Stomach smooth muscle (tissue), 2 donors: ENCODE results near the gene GEMIN4.
"Not testable (repeated sequence)": the region's sequence is repeated elsewhere in the genome, so short reads cannot be mapped to it uniquely, and the experiment has no call there.

Experiments used
- H3K27ac ChIP-seq: one replicate; pipeline ENCODE4 v1.7.0; 2013; ENCODE audit warnings: mild to moderate bottlenecking, low read length, inconsistent platforms
- H3K27me3 ChIP-seq, 2 donors: one replicate each; pipeline ENCODE4 v1.7.0; 2013; ENCODE audit warnings: low read length in 2 of 2; ENCODE audit not compliant: insufficient read depth in 2 of 2, control insufficient read depth in 1 of 2
- H3K36me3 ChIP-seq, 2 donors: one replicate each; pipeline ENCODE4 v1.7.0; 2013; ENCODE audit warnings: low read length in 2 of 2; ENCODE audit not compliant: control insufficient read depth in 2 of 2, insufficient read depth in 2 of 2
- H3K4me1 ChIP-seq: one replicate; pipeline ENCODE4 v1.7.0; 2013; ENCODE audit warnings: low read length; ENCODE audit not compliant: control insufficient read depth, insufficient read depth
- H3K4me3 ChIP-seq, 2 donors: one replicate each; pipeline ENCODE4 v1.7.0; 2013; ENCODE audit warnings: low read length in 2 of 2
- H3K9ac ChIP-seq, 2 donors: one replicate each; pipeline ENCODE4 v1.7.0; 2013; ENCODE audit warnings: low read length in 2 of 2, mild to moderate bottlenecking in 1 of 2
- H3K9me3 ChIP-seq, 2 donors: one replicate each; pipeline ENCODE4 v1.7.0; 2013; ENCODE audit warnings: low read length in 2 of 2; ENCODE audit not compliant: control insufficient read depth in 2 of 2
- donor health status: healthy.
- donor health status: Pancreatic carcinoma.

GEMIN4 gene

DNA sequence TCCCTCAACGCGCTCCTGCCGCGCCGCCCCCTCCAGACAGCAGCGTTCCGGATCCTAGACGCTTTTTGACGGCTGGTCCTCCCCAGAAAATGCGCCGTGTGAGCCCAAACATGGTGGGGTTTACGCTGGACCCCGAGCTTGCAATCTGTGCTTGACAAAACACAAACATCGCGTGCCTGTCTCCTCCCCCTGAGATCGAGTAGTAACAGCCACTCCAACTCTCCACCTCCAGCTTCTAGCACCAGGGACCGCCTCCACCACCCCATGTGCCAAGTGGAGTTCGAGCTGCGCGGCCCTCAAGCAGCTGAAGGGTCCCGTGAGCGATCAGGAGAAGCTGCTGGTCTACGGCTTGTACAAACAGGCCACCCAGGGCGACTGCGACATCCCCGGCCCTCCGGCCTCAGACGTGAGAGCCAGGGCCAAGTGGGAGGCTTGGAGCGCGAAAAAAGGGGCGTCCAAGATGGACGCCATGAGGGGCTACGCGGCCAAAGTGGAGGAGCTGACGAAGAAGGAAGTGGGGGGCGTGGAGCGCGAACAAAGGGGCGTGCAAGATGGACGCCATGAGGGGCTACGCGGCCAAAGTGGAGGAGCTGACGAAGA is 656 bp upstream of the GEMIN4 start:
- Histone ChIP-seq H3K9me3 (no peaks in the 10 kb centered on the region), H3K4me3 (peak overlapping the region; percentile 72 to 80), H3K9ac (peak overlapping the region; percentile 71 to 75), H3K4me1 (peaks cover 20% of the 10 kb centered on the region), H3K27me3 (no peaks in the 10 kb centered on the region), H3K27ac (peak overlapping the region; percentile 73), H3K36me3 (peaks cover 0 to 2% of the 10 kb centered on the region in 2 donors)

DNA sequence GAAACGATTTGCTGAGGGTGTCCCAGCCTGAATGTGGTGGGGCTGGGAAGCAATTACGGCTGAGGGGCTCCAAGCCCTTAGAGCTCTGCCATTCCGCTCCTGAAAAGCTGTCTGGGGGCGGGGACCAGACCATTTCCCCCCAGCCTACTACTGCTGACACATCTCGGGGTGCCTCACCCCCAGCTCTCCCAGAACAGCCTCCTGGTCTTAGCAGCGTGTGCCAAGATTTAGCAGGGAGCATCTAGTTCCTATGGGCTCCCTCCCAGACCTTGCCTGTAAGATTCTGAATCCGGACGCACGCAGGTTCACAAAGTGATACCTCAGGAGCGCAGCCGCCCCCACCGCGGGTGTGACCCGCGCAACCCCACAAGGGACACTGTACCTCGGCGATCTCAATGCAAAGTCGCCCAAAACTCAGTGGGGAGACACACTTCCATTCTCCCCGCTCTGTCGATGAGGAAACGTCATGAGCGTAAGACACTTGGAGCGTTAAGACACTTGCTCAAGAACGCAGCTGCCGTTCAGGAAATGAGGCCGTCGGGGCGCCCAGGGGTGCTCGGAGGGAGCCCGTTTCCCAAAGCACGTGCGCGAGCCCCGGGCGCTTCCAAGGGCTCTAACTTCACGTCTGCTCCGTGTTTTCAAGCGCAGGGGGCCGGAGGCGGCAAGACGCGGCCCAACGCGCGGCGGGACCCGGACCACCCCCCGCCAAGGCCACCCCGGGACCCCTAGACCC is 629 bp downstream of the GEMIN4 start:
- Histone ChIP-seq H3K27ac (no peak overlapping the region), H3K36me3 (peaks cover 12 to 14% of the 10 kb centered on the region in 2 donors), H3K27me3 (no peaks in the 10 kb centered on the region), H3K4me3 (peak overlapping the region; percentile 72 to 80), H3K9me3 (no peaks in the 10 kb centered on the region), H3K4me1 (peaks cover 20% of the 10 kb centered on the region), H3K9ac (peak overlapping the region; percentile 62 to 75)

DNA sequence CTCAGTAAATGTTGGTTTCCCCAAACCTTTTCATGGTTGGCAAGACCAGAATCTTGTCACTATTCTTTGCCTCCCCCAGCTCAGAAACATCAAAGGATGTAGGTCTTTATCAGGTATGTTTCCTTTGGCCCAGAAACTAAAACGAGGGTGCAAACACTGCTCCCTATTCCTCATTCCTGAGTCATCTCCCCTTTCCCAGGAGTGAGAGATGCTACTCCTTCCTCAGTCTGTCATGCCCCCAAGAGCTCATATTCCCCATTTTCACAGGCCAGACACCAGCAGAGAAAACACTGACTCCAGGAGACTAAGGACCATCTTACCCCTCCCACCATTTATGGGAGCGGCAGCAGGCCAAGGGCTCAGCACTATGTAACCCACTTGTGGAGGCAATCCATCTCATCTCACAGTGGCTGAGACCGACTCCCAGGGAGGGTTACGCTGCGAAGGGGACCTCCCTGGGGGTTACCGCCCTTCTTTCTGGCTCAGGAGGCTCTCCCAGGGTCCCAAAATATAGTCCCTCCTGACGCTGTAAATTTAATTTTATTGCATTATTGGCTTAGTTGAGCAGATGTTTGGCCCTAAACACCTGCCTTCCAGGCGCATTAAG is 1.5 kb downstream of the GEMIN4 start:
- H3K4me1 ChIP-seq = peaks cover 20% of the 10 kb centered on the region
- no peaks in the 10 kb centered on the region for H3K27me3 ChIP-seq
- peaks cover 20 to 22% of the 10 kb centered on the region in 2 donors for H3K36me3 ChIP-seq
- H3K4me3 ChIP-seq = peak overlapping the region; percentile 72 to 80
- peak overlapping the region; percentile 62 to 75 for H3K9ac ChIP-seq
- H3K27ac ChIP-seq = no peak overlapping the region
- no peaks in the 10 kb centered on the region for H3K9me3 ChIP-seq

DNA sequence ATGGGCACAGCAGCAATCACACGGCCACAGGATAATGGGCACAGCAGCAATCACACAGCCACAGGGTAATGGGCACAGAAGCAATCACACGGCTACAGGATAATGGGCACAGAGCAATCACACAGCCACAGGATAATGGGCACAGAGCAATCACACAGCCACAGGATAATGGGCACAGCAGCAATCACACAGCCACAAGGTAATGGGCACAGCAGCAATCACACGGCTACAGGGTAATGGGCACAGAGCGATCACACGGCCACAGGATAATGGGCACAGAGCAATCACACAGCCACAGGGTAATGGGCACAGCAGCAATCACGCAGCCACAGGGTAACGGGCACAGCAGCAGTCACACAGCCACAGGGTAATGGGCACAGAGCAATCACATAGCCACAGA is 2.7 kb downstream of the GEMIN4 start:
- peaks cover 30 to 32% of the 10 kb centered on the region in 2 donors for H3K36me3 ChIP-seq
- H3K27ac ChIP-seq, H3K9me3 ChIP-seq, H3K9ac ChIP-seq, H3K4me3 ChIP-seq, H3K27me3 ChIP-seq: not testable (repeated sequence)
- peaks cover 20% of the 10 kb centered on the region for H3K4me1 ChIP-seq

DNA sequence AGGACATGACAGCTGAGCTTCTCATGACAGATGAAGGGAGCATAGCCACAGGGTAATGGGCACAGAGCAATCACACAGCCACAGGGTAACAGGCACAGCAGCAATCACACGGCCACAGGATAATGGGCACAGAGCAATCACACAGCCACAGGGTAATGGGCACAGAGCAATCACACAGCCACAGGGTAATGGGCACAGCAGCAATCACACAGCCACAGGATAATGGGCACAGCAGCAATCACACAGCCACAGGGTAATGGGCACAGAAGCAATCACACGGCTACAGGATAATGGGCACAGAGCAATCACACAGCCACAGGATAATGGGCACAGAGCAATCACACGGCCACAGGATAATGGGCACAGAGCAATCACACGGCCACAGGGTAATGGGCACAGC is 3.5 kb downstream of the GEMIN4 start:
- H3K27me3 ChIP-seq, H3K4me3 ChIP-seq, H3K27ac ChIP-seq, H3K9me3 ChIP-seq, H3K9ac ChIP-seq: not testable (repeated sequence)
- peaks cover 30 to 38% of the 10 kb centered on the region in 2 donors for H3K36me3 ChIP-seq
- H3K4me1 ChIP-seq = peaks cover 20% of the 10 kb centered on the region

DNA sequence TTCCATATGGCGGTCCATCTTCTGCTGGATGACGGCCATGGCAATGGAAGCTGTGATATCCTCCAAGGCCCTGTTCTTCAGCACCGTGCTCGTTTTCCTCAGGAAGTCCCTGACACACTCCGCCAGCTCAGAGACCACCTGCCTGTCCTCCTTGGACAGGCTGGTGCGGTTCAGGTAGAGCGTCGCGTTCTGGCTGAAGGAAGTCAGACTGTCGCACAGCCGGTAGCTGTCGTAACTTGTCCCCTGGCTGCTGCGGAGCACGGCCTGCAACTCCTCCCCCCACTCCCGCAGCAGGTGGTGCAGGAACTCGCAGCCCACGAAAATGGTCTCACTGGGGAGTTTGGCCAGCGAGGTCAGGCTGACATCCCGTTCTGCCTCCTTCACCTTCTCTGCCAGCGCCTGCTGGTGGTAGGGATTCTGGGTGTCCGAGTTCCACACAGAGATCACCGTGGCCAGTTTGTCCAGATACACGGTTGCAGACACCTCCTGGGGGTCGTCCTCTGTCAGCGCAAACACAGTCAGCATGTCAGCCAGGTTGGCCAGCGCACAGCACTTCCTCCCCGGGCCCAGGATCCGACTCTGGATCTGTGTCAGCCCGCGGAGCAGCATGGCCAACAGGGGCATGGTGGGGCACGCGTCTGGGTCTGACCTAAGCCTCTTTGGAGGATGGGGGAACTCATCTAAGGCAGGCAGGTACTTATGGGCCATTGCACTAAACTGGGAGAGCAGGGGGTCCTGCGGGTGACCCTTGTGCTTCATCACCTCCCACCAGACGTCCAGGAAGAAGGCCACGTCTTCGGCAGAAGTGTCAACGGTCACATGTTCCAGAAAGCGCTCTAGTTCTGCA is 5.1 kb downstream of the GEMIN4 start:
- Histone ChIP-seq H3K27me3 (no peaks in the 10 kb centered on the region), H3K9me3 (no peaks in the 10 kb centered on the region), H3K4me3 (no peak overlapping the region), H3K9ac (no peak overlapping the region), H3K36me3 (peaks cover 33 to 47% of the 10 kb centered on the region in 2 donors), H3K27ac (no peak overlapping the region), H3K4me1 (peaks cover 15% of the 10 kb centered on the region)

DNA sequence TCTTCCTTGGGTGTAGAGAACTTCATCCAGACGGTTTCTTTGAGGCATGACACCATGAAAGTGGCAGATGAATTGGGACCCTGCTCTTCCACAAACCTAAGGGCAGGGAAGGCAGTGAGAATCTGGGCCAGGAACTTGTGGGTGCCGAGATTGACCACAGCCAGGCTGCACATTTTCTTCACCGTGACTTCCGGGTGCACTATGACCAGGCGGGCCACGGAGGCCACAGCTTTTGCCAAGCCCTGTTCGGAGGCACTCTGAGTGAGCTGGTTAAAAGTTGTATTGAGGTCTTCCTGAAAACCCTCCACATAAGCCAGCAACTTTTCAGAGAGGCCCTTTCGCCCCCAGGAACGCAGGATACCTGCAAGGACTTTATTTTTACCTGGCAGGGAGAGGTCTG is 5.9 kb downstream of the GEMIN4 start:
- Histone ChIP-seq H3K9me3 (no peaks in the 10 kb centered on the region), H3K27me3 (no peaks in the 10 kb centered on the region), H3K9ac (no peak overlapping the region), H3K27ac (no peak overlapping the region), H3K4me3 (no peak overlapping the region), H3K4me1 (peaks cover 9% of the 10 kb centered on the region), H3K36me3 (peaks cover 39 to 53% of the 10 kb centered on the region in 2 donors)

DNA sequence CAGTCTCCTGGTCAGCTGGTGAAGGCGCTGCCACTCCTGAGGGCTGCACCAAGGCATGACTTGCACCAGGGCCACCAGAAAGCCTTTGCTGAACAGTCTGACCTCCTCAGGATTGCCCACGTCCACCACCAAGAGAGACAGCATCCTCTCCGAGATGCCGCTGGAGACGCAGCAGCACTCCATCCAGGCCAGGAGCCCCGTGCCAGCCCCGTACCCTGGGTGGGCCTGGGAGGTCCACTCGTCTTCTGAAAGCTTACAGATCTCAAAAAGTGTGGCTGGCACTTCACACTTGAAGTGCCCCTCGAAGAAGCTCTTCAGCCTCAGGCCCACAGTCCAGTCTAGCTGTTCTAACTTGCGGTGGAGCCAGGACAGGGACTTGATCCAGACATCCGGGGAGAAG is 6.7 kb downstream of the GEMIN4 start:
- H3K4me1 ChIP-seq = peaks cover under 1% of the 10 kb centered on the region
- H3K36me3 ChIP-seq = peaks cover 44 to 61% of the 10 kb centered on the region in 2 donors
- H3K27ac ChIP-seq = no peak overlapping the region
- H3K9ac ChIP-seq = no peak overlapping the region
- no peaks in the 10 kb centered on the region for H3K27me3 ChIP-seq
- no peak overlapping the region for H3K4me3 ChIP-seq
- no peaks in the 10 kb centered on the region for H3K9me3 ChIP-seq

DNA sequence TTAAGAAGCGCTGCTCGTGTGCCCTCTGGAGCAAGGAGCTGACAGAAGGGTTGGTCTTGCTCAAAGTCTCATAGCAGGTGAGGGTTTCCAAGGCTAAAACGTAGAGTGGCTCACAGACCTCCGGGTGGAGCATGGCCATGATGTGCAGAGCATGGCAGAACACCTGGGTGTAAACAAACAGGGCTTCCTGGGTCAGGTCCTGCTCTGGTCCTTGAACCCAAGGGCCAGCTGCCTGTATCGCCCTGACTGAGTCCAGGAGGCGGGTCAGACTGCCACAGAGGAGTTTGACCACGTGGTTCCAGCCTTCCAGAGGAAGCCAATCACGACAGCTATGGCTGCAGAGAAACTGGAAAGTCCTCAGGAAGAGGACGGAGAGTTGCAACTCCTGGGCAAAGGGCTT is 7.1 kb downstream of the GEMIN4 start:
- Histone ChIP-seq H3K27ac (no peak overlapping the region), H3K9me3 (no peaks in the 10 kb centered on the region), H3K27me3 (no peaks in the 10 kb centered on the region), H3K4me3 (no peak overlapping the region), H3K9ac (no peak overlapping the region), H3K36me3 (peaks cover 45 to 66% of the 10 kb centered on the region in 2 donors), H3K4me1 (no peaks in the 10 kb centered on the region)

DNA sequence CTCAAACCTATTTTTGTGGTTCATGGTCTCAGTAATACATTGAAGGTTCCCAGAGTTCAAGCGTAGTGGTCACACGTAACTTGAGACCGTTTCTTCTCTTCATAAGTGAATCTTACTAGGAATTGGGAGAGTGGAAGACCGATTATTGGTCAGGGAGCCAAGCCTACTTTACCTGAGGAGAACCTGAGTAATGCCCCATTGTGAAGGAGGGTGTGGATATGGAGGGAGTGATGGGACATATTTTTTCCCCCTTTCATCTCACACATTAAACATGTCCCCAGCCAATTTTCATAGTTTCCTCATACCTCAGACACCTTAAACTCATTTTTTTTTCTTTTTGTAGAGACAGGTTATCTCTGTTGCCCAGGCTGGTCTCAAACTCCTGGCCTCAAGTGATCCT is 8.9 kb downstream of the GEMIN4 start:
- Histone ChIP-seq H3K4me3 (no peak overlapping the region), H3K36me3 (peaks cover 45 to 68% of the 10 kb centered on the region in 2 donors), H3K27ac (no peak overlapping the region), H3K27me3 (no peaks in the 10 kb centered on the region), H3K4me1 (no peaks in the 10 kb centered on the region), H3K9ac (no peak overlapping the region), H3K9me3 (no peaks in the 10 kb centered on the region)
